ENCODE data around the gene ANKRD11.
"Not testable (repeated sequence)": the region's sequence is repeated elsewhere in the genome, so short reads cannot be mapped to it uniquely, and the experiment has no call there.

ANKRD11 gene

DNA sequence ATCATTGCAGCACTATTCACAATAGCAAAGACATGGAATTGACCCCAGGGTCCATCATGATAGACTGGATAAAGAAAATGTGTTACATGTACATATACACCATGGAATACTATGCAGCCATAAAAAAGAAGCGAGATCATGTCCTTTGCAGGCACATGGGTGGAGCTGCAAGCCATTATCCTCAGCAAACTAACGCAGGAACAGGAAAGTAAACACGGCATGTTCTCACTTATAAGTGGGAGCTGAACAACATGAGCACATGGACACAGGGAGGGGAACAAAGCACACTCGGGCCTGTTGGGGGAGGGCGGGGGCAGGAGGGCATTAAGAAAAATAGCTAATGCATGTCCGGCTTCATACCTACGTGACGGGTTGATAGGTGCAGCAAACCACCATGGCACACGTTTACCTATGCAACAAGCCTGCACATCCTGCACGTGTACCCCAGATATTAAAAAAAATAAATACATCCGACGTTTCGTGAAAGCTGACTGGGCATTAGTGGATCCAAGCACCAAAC, 243.9 kb downstream of the ANKRD11 start:
- H3K4me3 ChIP-seq (ENCODE audit: low read depth, low read length) = peak overlapping the region; percentile 36
- TF ChIP-seq, protein P1, sequence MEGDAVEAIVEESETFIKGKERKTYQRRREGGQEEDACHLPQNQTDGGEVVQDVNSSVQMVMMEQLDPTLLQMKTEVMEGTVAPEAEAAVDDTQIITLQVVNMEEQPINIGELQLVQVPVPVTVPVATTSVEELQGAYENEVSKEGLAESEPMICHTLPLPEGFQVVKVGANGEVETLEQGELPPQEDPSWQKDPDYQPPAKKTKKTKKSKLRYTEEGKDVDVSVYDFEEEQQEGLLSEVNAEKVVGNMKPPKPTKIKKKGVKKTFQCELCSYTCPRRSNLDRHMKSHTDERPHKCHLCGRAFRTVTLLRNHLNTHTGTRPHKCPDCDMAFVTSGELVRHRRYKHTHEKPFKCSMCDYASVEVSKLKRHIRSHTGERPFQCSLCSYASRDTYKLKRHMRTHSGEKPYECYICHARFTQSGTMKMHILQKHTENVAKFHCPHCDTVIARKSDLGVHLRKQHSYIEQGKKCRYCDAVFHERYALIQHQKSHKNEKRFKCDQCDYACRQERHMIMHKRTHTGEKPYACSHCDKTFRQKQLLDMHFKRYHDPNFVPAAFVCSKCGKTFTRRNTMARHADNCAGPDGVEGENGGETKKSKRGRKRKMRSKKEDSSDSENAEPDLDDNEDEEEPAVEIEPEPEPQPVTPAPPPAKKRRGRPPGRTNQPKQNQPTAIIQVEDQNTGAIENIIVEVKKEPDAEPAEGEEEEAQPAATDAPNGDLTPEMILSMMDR (IDR thresholded peaks at IDR 0.05; ENCODE audit: low read depth, low read length) = no peak
- in situ Hi-C loops (cut with HindIII; ENCODE audit: low sequenced_read_pairs) = no loop called here
- no peak for DNase-seq (ENCODE audit: low read depth, low spot score)

DNA sequence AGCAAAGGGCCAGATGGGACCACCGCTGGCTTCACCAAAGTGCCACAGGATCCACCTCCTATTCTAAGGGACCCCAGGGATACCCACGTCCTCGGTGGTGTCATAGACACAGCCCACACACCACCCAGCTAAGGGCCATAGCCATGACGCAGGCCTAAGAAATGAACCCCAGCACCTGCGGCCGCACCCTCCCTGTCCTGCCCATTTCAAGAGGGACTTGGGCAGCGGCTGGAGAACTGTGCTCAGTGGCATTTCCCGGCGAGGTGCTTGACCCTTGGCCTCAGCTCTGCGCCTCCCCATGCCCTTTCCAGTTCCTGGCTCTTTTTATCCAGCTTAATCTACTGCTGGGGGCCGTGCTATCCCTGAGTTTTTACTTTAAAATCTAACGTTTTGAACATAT, 245.6 kb downstream of the ANKRD11 start:
- in situ Hi-C loops (cut with HindIII; ENCODE audit: low sequenced_read_pairs) = no loop called here

DNA sequence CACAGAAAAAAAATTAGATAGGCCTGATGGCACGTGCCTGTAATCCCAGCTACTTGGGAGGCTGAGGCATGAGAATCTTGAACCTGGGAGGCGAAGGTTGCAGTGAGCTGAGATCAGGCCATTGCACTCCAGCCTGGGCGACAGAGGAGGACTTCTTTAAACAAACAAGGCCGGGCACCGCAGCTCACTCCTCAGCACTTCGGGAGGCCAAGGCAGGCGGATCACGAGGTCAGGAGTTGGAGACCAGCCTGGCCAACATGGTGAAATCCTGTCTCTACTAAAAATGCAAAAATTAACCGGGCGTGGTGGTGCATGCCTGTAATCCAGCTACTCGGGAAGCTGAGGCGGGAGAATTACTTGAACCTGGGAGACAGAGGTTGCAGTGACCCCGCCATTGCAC, 246.1 kb downstream of the ANKRD11 start:
- H3K4me3 ChIP-seq (ENCODE audit: low read depth, low read length); DNase-seq (ENCODE audit: low read depth, low spot score); in situ Hi-C loops (cut with HindIII; ENCODE audit: low sequenced_read_pairs): not testable (repeated sequence)

More for the DNA sequence above, 245.6 kb downstream of the ANKRD11 start:
- no peak for DNase-seq (ENCODE audit: low read depth, low spot score)
- TF ChIP-seq, protein P1 (IDR thresholded peaks at IDR 0.05; ENCODE audit: low read depth, low read length) = no peak
- H3K4me3 ChIP-seq (ENCODE audit: low read depth, low read length) = no peak overlapping the region

DNA sequence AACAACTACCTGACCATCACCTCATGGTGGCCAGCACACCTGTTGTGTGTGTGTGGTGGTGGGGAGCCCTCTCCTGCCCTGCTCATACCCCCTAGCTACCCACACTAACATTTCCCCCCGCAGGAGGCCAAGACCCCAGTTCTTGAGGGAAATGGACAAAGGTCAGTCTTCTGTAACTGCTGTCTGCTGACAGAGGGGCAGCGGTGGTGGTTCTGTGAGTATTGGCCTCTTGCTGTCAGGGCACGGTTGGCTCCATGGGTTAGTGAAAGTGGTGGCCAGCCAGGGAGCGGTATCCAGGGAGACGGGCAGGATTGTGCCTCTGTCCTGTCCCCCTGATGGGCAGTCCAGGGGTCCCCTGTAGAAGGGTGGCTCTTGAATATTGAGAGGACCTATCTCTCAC, 246.7 kb downstream of the ANKRD11 start:
- in situ Hi-C loops (cut with HindIII; ENCODE audit: low sequenced_read_pairs) = no loop called here
- DNase-seq (ENCODE audit: low read depth, low spot score) = no peak
- TF ChIP-seq, protein P1 (IDR thresholded peaks at IDR 0.05; ENCODE audit: low read depth, low read length) = no peak
- no peak overlapping the region for H3K4me3 ChIP-seq (ENCODE audit: low read depth, low read length)

DNA sequence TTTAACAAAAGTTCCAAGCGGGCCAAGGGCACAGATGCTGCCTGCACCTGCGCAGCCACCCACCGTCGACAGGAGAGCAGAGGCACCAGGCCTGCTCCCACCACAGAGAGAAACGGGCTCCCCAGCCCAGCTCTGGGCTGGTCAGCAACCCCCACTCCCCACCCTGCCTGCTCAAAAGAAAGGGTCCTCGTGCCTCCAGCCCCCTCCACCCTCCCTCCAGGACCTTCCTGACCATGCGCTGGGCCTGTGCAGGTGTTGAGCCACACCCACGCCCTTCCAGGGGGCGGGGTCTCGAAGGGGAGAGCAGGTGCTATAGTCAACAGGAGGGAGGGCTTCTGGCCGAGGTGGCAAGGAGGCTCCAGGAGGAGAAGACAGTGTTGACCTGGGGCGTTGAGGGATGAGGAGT, 247.6 kb downstream of the ANKRD11 start:
- in situ Hi-C loops (cut with HindIII; ENCODE audit: low sequenced_read_pairs) = no loop called here
- no peak for DNase-seq (ENCODE audit: low read depth, low spot score)
- no peak overlapping the region for H3K4me3 ChIP-seq (ENCODE audit: low read depth, low read length)
- TF ChIP-seq, protein P1 (IDR thresholded peaks at IDR 0.05; ENCODE audit: low read depth, low read length) = no peak

DNA sequence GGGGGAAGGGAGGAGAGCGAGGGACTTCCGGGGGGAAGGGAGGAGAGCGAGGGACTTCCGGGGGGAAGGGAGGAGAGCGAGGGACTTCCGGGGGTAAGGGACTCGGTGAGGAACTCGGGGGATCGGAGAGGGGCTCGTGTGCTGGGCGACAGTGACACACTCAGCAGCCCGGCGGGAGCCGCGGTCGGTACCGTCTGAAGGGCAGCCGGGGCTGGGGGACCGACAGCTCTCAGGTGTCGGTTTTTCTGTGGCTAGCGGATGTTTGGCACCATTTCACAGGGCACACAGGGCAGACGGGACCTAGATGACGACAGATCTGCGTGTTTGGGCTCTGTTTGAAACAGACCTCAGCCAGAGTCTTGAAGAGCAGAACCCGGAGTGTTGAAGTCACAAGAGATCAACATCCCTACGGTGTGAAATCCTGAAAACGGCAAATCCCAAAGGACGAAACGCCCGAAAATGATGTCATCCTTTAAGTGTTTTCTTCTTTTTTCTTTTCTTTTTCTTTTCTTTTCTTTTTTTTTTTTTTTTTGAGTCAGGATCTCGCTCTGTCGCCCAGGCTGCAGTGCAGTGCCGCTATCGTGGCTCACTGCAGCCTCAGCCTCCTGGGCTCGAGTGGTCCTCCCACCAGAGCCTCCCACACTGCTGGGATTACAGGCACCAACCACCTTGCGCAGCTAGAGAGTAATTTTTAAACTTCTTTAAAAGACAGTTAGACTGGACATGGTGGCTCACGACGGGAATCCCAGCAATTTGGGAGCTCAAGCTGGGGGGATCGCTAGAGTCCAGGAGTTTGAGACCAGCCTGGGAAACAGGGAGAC, 249.0 kb downstream of the ANKRD11 start:
- TF ChIP-seq, protein P1 (IDR thresholded peaks at IDR 0.05; ENCODE audit: low read depth, low read length) = no peak
- peak; percentile 79 for DNase-seq (ENCODE audit: low read depth, low spot score)
- in situ Hi-C loops (cut with HindIII; ENCODE audit: low sequenced_read_pairs) = no loop called here
- peak overlapping the region; percentile 97 for H3K4me3 ChIP-seq (ENCODE audit: low read depth, low read length)

DNA sequence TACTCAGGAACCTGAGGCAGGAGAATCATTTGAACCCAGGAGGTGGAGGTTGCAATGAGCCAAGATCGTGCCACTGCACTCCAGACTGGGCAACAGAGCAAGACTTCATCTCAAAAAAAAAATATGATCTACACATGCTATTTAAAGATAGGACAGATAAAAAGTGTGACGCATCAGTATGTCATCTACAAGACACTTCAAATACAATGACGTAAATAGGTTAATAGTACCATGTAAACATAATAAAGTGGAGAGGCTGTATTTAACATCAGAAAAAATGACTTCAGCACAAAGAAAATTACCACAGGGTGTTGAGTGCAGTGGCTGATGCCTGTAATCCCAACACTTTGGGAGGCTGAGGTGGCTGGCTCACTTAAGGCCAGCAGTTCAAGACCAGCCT, 252.6 kb downstream of the ANKRD11 start:
- no peak for DNase-seq (ENCODE audit: low read depth, low spot score)
- no peak overlapping the region for H3K4me3 ChIP-seq (ENCODE audit: low read depth, low read length)
- in situ Hi-C loops (cut with HindIII; ENCODE audit: low sequenced_read_pairs) = no loop called here
- TF ChIP-seq, protein P1 (IDR thresholded peaks at IDR 0.05; ENCODE audit: low read depth, low read length) = no peak

Measured in astrocyte of the spinal cord (primary cell).